GM19240 (cell line): ENCODE measurements around the gene JAKMIP2.
A peak's percentile ranks its signal among the peaks of the same experiment; 100 is the strongest.
"Not testable (repeated sequence)": the region's sequence is repeated elsewhere in the genome, so short reads cannot be mapped to it uniquely, and the experiment has no call there.

Source experiments
- DNase-seq: peaks from one replicate; pipeline ENCODE4 v3.0.0; 2011; ENCODE audit warnings: low spot score; ENCODE audit not compliant: insufficient read length

Gene JAKMIP2

DNA sequence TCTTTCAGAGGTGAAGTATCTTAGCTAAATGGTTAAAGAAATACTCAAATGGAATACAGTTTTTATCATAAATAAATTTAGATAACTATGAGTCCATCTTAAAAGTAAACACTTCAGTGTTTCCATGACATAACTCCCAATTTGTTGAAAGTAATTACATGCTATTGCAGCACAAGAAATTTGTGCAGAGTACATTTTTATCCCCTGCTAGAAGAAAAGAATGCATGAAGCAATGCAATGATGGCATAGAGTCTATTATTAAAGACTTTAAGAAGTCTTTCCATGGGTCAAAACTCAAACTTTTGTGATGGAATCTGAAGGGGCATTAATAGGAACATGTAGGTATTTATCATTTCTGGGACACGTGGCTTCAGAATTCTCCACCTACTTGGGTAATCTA, 166.1 kb downstream of the JAKMIP2 start:
- DNase-seq: no peak

- DNase-seq: no peak
Observed at GRCh38 chr5:147613359-147613758, 169.2 kb downstream of the JAKMIP2 start.

DNA sequence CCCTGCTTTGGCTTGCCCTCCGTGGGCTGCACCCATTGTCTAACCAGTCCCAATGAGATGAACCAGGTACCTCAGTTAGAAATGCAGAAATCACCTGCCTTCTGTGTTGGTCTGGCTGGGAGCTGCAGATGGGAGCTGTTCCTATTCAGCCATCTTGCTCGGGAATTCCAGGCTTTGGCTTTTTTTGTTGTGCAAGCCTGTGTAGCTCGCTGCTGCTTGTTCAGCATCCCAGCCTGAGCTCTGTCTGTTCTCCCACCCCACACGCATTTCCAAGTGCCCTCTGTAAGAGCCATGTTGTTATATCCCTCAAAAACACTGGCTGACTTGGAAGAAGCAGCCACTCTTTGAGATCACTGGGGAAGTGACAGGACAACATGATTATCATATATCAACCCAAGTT, 171.0 kb downstream of the JAKMIP2 start:
- no peak for DNase-seq

GRCh38 chr5:147610798-147611197, 171.7 kb downstream of the JAKMIP2 start:
- no peak for DNase-seq

- no peak for DNase-seq
Observed at GRCh38 chr5:147601652-147602051, 180.9 kb downstream of the JAKMIP2 start.

DNA sequence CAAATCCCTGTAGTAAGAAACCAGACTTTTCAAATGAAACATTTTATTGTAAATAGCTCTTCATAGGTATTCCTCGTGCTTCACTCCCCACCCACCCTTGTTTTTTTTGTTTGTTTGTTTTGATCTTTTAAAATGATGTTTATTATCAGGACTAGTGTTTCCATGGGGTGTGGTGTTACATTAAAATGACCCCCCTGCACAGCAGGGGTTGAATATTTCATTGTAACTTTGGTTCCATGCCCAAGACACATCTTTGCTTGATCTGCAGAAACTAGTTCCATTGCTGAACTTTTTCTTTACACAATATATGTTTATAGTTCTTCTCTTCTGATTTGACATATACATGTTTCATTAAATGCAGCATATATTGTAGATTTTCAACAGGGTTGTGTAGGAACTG, 191.4 kb downstream of the JAKMIP2 start:
- DNase-seq: no peak

DNA sequence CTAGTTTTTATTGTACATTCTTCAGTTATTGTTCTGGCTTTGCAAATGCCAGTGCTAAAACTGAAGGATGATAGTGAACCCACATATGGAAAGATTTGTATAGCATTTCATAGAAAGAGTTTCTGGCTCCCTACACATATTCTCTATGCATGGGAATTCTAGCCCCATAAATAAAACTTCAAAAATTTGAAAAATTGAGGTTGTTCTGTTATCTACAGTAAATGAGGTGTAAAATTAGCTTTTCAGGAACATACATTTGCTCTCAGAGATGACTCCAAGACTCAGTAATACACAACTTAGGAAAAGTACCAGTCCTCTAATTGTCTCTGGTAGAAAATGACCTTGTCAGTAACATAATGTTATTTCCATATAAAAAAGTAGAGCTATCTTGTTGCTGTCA, 192.4 kb downstream of the JAKMIP2 start:
- DNase-seq: no peak

GRCh38 chr5:147586832-147587231, 195.7 kb downstream of the JAKMIP2 start:
- no peak for DNase-seq

GRCh38 chr5:147586221-147586620, 196.3 kb downstream of the JAKMIP2 start:
- no peak for DNase-seq

- DNase-seq: not testable (repeated sequence)
Observed at GRCh38 chr5:147582272-147582671, 200.3 kb downstream of the JAKMIP2 start.

- DNase-seq: not testable (repeated sequence)
Observed at GRCh38 chr5:147580418-147580817, 202.1 kb downstream of the JAKMIP2 start.

DNA sequence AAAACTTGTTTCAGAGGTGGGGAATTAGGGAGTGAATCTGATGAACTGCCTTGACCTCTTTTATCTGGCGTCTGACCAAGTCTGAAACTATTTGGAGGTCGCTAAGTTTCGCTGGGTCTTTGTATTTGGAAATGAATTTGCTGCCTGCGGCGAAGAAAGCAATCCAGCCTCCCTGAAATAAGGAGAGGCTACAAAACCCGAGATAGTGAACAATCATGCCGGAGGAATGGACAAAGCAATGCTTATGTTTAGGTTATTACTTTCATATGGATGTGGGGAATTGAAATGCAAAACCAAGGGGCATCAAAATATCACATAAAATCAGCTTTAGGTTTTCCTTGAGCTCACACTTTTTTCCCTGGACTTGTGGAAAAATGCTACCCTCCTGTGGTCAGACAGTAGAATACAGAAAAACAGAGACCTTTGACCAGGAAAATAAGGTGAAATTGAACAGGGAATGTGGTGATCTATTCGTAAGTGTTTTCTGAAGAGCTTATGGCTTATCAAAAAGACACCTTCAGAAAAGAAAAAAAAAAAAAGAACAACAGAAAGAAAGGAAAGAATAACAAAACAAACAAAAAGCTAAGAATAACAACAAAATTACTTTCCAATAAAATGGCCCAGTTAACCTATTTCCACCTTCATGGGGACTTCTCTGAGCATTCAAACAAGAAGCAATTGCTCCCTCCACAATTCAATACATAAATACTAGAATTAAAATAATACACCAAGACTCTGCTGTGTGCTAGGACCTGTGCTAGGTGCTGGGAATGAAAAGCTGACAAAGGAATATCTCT, 204.1 kb downstream of the JAKMIP2 start:
- DNase-seq: no peak

DNA sequence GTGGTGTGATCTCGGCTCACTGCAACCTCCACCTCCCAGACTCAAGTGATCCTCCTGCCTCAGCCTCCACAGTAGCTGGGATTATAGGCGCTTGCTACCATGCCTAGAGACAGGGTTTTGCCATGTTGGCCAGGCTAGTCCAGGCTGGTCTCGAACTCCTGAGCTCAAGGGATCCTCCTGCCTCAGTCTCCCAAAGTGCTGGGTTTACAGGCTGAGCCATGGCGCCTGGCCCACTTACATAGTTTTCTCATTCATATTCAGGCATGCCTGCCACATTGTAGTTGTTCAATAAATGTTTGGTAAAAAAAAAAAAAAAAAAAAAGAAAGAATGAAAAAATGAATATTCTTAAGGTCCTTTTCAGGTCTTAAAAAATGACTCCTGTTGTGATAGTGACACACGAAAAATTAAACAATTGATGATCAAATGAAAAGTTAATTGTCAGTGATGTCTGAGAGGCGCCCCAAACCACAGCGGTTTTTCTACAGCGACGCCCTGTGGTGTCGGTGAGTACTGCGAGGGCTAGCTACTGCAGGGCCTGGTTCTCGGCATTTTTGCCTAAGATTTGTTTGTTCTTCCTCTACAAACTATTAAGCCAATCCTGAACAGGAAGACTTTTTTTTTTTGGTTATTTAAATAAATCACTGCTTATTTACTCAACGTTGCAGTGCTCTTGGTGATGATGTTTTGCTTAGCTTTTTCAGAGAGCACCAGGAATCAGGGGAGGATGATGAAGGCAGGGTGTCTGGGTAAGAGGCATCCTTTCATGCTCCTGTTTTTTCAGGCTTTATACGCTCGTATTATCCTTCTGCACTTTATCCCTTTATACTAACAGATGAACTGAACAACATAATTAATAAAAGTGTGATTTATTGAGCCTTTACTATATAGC, 205.6 kb downstream of the JAKMIP2 start:
- peak; percentile 3 for DNase-seq

GRCh38 chr5:147575598-147575997, 206.9 kb downstream of the JAKMIP2 start:
- no peak for DNase-seq

- DNase-seq: no peak
Observed at GRCh38 chr5:147573211-147573610, 209.3 kb downstream of the JAKMIP2 start.

- DNase-seq: no peak
Observed at GRCh38 chr5:147568710-147569406, 213.7 kb downstream of the JAKMIP2 start.

DNA sequence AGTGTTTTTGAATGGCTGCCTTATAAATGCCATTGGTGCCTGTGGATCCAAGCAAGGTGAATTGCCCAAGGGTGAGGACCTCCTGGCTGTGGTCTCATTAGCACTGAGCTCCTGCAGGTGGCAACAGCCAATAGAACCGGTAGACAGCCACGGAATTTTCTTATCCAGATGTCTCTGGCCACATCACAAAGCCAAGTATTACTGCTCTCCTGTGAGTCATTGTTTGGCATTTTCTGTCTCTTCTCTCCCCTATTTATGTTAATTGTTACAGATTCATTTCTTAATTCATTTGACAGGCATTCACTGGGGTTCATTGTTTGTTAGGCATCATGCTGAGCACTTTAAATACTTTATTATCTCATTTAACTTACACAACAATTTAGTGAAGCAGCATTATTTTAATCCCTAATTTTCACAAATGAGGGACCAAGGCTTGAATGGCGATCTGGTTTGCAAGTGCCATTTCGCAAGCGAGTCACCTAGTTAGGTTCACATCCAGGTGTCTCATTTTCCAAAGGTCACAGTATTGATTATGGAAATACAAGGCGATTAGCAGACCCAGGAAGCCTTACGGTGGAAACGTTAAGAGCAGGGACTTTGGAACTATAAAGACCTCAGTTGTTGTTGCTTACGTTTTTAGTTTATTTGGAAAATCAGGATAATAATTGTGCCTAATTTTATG, 214.5 kb downstream of the JAKMIP2 start:
- DNase-seq: no peak

- no peak for DNase-seq
Observed at GRCh38 chr5:147565524-147565923, 217.0 kb downstream of the JAKMIP2 start.

DNA sequence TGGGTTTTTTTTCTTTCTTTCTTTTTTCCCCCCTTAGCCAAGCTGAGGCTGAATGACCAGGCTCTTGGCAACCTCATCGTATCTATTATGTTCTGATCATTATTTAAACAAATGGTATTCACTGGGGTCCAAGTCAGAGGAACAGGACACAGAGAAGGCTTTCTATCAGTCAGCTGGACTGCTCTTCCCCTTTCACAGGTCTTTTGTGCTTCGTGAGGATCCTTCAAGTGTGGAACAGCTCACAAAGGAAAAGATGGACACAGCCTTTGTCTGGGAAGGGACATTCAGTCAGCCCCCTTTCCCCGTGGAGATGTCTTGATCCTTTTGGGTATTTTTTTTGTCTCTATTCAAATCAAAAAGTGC, 218.4 kb downstream of the JAKMIP2 start:
- no peak for DNase-seq

DNA sequence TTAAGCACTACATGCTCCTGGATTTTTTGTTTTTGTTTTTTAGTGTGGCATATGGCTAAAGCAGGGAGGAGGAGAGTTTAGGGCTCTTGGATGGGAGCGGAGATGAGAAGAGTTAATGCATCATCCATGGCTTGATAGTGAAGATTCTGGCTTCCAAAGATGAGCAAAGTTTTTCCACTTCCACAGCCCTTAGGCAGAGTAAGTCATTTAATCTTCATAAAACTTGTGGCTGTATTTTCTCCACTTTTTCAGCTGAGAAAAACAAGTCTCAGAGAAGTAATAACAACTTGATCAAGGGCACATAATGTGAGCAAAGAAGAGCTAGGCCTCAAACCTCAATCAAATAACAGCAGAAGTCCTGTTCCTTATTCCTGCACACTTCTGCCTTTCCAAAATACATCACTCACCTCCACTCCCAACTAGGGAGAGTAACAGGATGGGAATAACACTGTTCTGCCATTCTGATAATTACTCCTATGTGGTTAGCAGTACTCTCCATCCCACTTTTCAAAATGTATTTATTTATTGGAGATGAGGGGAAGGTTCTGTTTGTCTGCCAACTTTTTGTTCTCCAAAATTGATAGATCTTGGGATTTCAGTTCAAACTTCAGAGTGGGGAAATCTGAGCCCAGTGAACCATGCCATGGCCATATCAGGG, 218.9 kb downstream of the JAKMIP2 start:
- no peak for DNase-seq

DNA sequence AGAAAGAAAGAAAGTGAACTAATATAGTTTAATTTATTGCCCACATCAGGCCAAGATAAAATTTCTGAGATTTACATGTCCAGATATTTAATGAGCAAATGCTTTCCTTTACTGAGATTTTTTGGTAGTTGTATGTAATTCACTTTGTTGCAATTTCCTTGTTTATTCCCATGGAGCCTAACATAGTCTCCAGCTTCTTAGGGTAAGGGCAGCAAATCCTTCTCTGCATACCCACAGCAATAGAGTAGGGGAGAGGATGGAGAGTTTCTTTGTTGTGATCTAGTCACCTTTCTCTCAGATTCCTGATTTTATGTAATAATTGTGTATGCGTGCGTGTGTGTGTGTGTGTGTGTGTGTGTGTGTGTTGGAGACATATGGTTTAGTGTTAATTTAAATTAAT, 221.1 kb downstream of the JAKMIP2 start:
- no peak for DNase-seq
